Suprapubic skin (tissue), 4 donors: ENCODE measurements around the gene HECW1. TPM values are rescaled to one million over a fixed set of nuclear protein-coding genes. Genes with fewer than 3 reads are reported as not detected.

Experiments used
- DNase-seq, 2 donors: peaks; one replicate each; pipeline ENCODE4 v3.0.0-alpha.2; 2019; ENCODE audit warnings: low spot score in 2 of 2
- H3K27ac ChIP-seq: fragments of 200-600 bp; sonication (generic); one replicate; pipeline ENCODE4 v1.5.1; 2019
- H3K27me3 ChIP-seq: fragments of 200-600 bp; sonication (generic); one replicate; pipeline ENCODE4 v1.5.1; 2019
- H3K36me3 ChIP-seq: fragments of 200-600 bp; sonication (generic); one replicate; pipeline ENCODE4 v1.5.1; 2019
- H3K4me1 ChIP-seq: fragments of 200-600 bp; sonication (generic); one replicate; pipeline ENCODE4 v1.5.1; 2019
- H3K4me3 ChIP-seq: fragments of 200-600 bp; sonication (generic); one replicate; pipeline ENCODE4 v1.5.1; 2019; ENCODE audit warnings: mild to moderate bottlenecking
- H3K9me3 ChIP-seq: fragments of 200-600 bp; sonication (generic); one replicate; pipeline ENCODE4 v1.5.1; 2019
- EP300 ChIP-seq: sonication (generic); formaldehyde crosslinking; IDR thresholded peaks from one replicate; pipeline ENCODE4 v1.6.1; 2017; ENCODE audit warnings: antibody characterized with exemption
- POLR2A ChIP-seq, 2 donors: fragments of 450-650 bp; IDR thresholded peaks; one replicate each; pipeline ENCODE4 v1.6.1; 2017; ENCODE audit warnings: antibody characterized with exemption in 2 of 2, mild to moderate bottlenecking in 2 of 2, moderate library complexity in 2 of 2
- POLR2AphosphoS5 ChIP-seq, 3 donors: sonication (generic); formaldehyde crosslinking; IDR thresholded peaks; one replicate each; pipeline ENCODE4 v1.6.1; 2017; ENCODE audit warnings: antibody characterized with exemption in 3 of 3
- WGBS: methylation state at CpG from one replicate; pipeline ENCODE4 v1.1.5; 2018; 5-methylcytosine and 5-hydroxymethylcytosine counted together
- total RNA-seq, 4 donors: library from RNA; depleted of rRNA; stranded (reverse); fragments of >200 nt; gene quantifications; one replicate each; pipeline ENCODE4 v1.1.0, GENCODE V29; 2016
- TF ChIP-seq, protein P1 (sequence below), 2 donors: fragments of 200-600 bp in 1 of 2; fragments of 450-650 bp in 1 of 2; sonication (generic) in 1 of 2; IDR thresholded peaks; one replicate each; pipeline ENCODE4 v1.5.1; 2016 to 2019; ENCODE audit warnings: antibody characterized with exemption in 2 of 2, mild to moderate bottlenecking in 1 of 2, moderate library complexity in 1 of 2

The HECW1 gene
- total RNA-seq, 4 donors from 2014 or later, result 0.17 to 0.73 (median 0.32) TPM; not detected in 1

DNA sequence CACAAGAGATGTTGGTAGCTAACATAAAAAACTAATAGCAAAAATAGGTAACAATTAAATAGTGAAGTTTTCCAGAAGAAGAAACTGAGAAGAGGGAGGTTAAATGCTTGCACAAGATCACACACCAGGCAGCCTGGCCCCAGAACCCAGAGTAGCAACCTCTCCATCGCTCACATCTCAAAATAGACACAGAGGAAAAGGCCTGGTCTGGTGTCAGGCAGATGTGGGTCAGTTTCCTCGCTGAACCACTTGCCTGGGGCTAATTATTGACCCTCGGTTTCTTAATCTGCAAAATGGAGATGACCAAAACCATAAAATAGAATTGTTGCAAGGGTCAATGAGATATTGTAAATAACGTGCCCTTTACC is 425.9 kb downstream of the HECW1 start:
- DNase-seq, result no peak
- Histone ChIP-seq H3K9me3 (no peaks in the 10 kb centered on the region), H3K36me3 (no peaks in the 10 kb centered on the region), H3K4me1 (peaks cover 27% of the 10 kb centered on the region), H3K27me3 (no peaks in the 10 kb centered on the region), H3K27ac (no peak overlapping the region), H3K4me3 (no peak overlapping the region)
- no peak for TF ChIP-seq POLR2A (IDR thresholded peaks at IDR 0.05)
- no peak for TF ChIP-seq POLR2AphosphoS5 (IDR thresholded peaks at IDR 0.05)
- TF ChIP-seq, protein P1, sequence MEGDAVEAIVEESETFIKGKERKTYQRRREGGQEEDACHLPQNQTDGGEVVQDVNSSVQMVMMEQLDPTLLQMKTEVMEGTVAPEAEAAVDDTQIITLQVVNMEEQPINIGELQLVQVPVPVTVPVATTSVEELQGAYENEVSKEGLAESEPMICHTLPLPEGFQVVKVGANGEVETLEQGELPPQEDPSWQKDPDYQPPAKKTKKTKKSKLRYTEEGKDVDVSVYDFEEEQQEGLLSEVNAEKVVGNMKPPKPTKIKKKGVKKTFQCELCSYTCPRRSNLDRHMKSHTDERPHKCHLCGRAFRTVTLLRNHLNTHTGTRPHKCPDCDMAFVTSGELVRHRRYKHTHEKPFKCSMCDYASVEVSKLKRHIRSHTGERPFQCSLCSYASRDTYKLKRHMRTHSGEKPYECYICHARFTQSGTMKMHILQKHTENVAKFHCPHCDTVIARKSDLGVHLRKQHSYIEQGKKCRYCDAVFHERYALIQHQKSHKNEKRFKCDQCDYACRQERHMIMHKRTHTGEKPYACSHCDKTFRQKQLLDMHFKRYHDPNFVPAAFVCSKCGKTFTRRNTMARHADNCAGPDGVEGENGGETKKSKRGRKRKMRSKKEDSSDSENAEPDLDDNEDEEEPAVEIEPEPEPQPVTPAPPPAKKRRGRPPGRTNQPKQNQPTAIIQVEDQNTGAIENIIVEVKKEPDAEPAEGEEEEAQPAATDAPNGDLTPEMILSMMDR (IDR thresholded peaks at IDR 0.05), result no peak
- TF ChIP-seq EP300, result no peak
- WGBS, result 80% methylated on average over 4 of the region's 4 CpGs

DNA sequence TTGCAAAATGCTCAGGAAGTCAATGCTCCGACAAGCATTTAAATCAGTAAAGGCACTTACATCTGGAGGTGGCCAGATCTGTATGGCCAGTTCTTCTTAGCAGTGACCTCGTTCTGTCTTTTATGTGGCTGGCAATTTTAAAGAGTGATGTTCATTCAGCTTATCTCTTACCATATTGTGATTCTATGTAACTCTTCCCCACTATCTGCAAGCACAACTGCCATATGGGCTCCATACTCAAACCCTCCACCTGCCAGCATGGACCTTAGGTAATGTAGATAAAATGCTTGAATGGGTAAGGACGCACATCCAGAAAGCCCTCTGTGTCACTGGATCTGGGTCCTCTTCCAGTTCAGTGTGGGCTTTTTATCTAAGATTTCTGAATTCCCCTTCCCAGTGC is 428.0 kb downstream of the HECW1 start:
- Histone ChIP-seq H3K27me3 (no peaks in the 10 kb centered on the region), H3K36me3 (no peaks in the 10 kb centered on the region), H3K4me1 (peaks cover 11% of the 10 kb centered on the region), H3K4me3 (no peak overlapping the region), H3K27ac (no peak overlapping the region), H3K9me3 (no peaks in the 10 kb centered on the region)
- TF ChIP-seq, protein P1 (IDR thresholded peaks at IDR 0.05), result no peak
- no peak for TF ChIP-seq EP300
- TF ChIP-seq POLR2A (IDR thresholded peaks at IDR 0.05), result no peak
- no peak for TF ChIP-seq POLR2AphosphoS5 (IDR thresholded peaks at IDR 0.05)
- WGBS, result 91% methylated on average over 3 of the region's 3 CpGs
- no peak for DNase-seq

- WGBS, result 92% methylated on average over 5 of the region's 5 CpGs
- no peaks in the 10 kb centered on the region for H3K4me1 ChIP-seq
- TF ChIP-seq, protein P1 (IDR thresholded peaks at IDR 0.05), result no peak
- TF ChIP-seq POLR2A (IDR thresholded peaks at IDR 0.05), result no peak
- no peak for TF ChIP-seq EP300
- no peak for TF ChIP-seq POLR2AphosphoS5 (IDR thresholded peaks at IDR 0.05)
- no peak overlapping the region for H3K4me3 ChIP-seq
- no peak for DNase-seq
- H3K36me3 ChIP-seq, result no peaks in the 10 kb centered on the region
- H3K27me3 ChIP-seq, result no peaks in the 10 kb centered on the region
- no peaks in the 10 kb centered on the region for H3K9me3 ChIP-seq
- no peak overlapping the region for H3K27ac ChIP-seq
These were observed 430.3 kb downstream of the HECW1 start for GRCh38 chr7:43542716-43543115.

GRCh38 chr7:43546231-43546630 is 433.8 kb downstream of the HECW1 start:
- TF ChIP-seq, protein P1 (IDR thresholded peaks at IDR 0.05), result no peak
- TF ChIP-seq EP300, result no peak
- TF ChIP-seq POLR2AphosphoS5 (IDR thresholded peaks at IDR 0.05), result no peak
- no peak for TF ChIP-seq POLR2A (IDR thresholded peaks at IDR 0.05)
- Histone ChIP-seq H3K27ac (no peak overlapping the region), H3K4me1 (no peaks in the 10 kb centered on the region), H3K9me3 (no peaks in the 10 kb centered on the region), H3K27me3 (no peaks in the 10 kb centered on the region), H3K36me3 (no peaks in the 10 kb centered on the region), H3K4me3 (no peak overlapping the region)
- DNase-seq, result no peak

DNA sequence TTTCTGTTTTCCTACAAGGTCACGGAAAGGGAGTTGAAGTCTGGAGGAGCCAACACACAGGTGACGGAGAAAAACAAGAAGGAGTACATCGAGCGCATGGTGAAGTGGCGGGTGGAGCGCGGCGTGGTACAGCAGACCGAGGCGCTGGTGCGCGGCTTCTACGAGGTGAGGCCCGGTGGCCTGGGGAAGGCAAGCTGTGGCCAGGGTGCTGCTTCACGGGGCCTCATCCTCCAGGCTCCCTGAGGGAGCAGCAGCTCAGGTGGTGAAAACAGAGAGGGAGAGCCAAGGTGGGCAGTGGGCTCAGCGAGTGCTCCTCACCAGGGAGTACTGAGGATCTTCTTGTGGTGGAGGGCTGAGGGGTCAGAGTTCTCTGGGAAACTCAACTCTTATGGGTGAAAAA is 438.0 kb downstream of the HECW1 start:
- no peak overlapping the region for H3K27ac ChIP-seq
- no peaks in the 10 kb centered on the region for H3K36me3 ChIP-seq
- no peaks in the 10 kb centered on the region for H3K9me3 ChIP-seq
- no peak for DNase-seq
- no peak for TF ChIP-seq POLR2A (IDR thresholded peaks at IDR 0.05)
- TF ChIP-seq POLR2AphosphoS5 (IDR thresholded peaks at IDR 0.05), result no peak
- no peak for TF ChIP-seq EP300
- TF ChIP-seq, protein P1 (IDR thresholded peaks at IDR 0.05), result no peak
- H3K27me3 ChIP-seq, result no peaks in the 10 kb centered on the region
- WGBS, result 95% methylated on average over 16 of the region's 16 CpGs
- H3K4me3 ChIP-seq, result no peak overlapping the region
- no peaks in the 10 kb centered on the region for H3K4me1 ChIP-seq
